BLaER1 (cell line): ENCODE data around the gene PSORS1C1.
"Not testable (repeated sequence)": the region's sequence is repeated elsewhere in the genome, so short reads cannot be mapped to it uniquely, and the experiment has no call there.

Experiments used
- H3K27ac ChIP-seq: shearing (Covaris generic); formaldehyde crosslinking; 2 replicates; pipeline ENCODE4 v1.8.1; 2022
- H3K27me3 ChIP-seq: shearing (Covaris generic); formaldehyde crosslinking; 2 replicates; pipeline ENCODE4 v1.8.1; 2022
- H3K36me3 ChIP-seq: shearing (Covaris generic); formaldehyde crosslinking; 2 replicates; pipeline ENCODE4 v1.8.1; 2022
- H3K4me1 ChIP-seq: shearing (Covaris generic); formaldehyde crosslinking; 2 replicates; pipeline ENCODE4 v1.8.1; 2022
- H3K4me2 ChIP-seq: shearing (Covaris generic); formaldehyde crosslinking; 2 replicates; pipeline ENCODE4 v1.8.1; 2022
- H3K4me3 ChIP-seq: shearing (Covaris generic); formaldehyde crosslinking; 2 replicates; pipeline ENCODE4 v1.8.1; 2022
- H3K9ac ChIP-seq: shearing (Covaris generic); formaldehyde crosslinking; 2 replicates; pipeline ENCODE4 v1.8.1; 2022
- H3K9me3 ChIP-seq: shearing (Covaris generic); formaldehyde crosslinking; 2 replicates; pipeline ENCODE4 v1.8.1; 2022
- H4K20me1 ChIP-seq: shearing (Covaris generic); formaldehyde crosslinking; 2 replicates; pipeline ENCODE4 v1.8.1; 2022
- Cebpa-rat ChIP-seq: shearing (Covaris generic); IDR thresholded peaks from 2 replicates; pipeline ENCODE4 v1.8.1; 2022

Gene PSORS1C1

GRCh38 chr6:31157513-31158139 lies 43.0 kb downstream of the PSORS1C1 start, which contains the start of gene CCHCR1:
TSS of gene CCHCR1 (minus strand) at chr6:31157802. CDS start at chr6:31157600, 202 bp downstream.
- Histone ChIP-seq H3K4me2 (peak within 1 kb of the TSS; percentile 96), H3K27me3 (no peaks in the 10 kb centered on the region), H3K36me3 (peaks cover 47% of the 10 kb centered on the region), H3K9ac (peak within 1 kb of the TSS; percentile 80), H4K20me1 (no peaks in the 10 kb centered on the region), H3K9me3 (no peaks in the 10 kb centered on the region), H3K4me3 (peak within 1 kb of the TSS; percentile 78), H3K4me1 (peaks cover 41% of the 10 kb centered on the region), H3K27ac (peak within 1 kb of the TSS; percentile 76)
- TF ChIP-seq Cebpa-rat = no peak

GRCh38 chr6:31158140-31158862 lies 43.7 kb downstream of the PSORS1C1 start, which contains the start of gene TCF19:
TSS of gene TCF19 (plus strand) at chr6:31158589. CDS start at chr6:31159470, 881 bp downstream.
- Histone ChIP-seq H3K4me1 (peaks cover 36% of the 10 kb centered on the region), H3K4me2 (peak within 1 kb of the TSS; percentile 96), H3K9ac (peak within 1 kb of the TSS; percentile 80), H4K20me1 (no peaks in the 10 kb centered on the region), H3K9me3 (no peaks in the 10 kb centered on the region), H3K36me3 (peaks cover 54% of the 10 kb centered on the region), H3K27ac (peak within 1 kb of the TSS; percentile 76), H3K27me3 (no peaks in the 10 kb centered on the region), H3K4me3 (peak within 1 kb of the TSS; percentile 78)
- no peak for TF ChIP-seq Cebpa-rat

- Histone ChIP-seq H3K27me3 (no peaks in the 10 kb centered on the region), H3K4me2 (peak overlapping the region; percentile 96), H4K20me1 (no peaks in the 10 kb centered on the region), H3K9me3 (no peaks in the 10 kb centered on the region), H3K4me3 (peak overlapping the region; percentile 78), H3K36me3 (peaks cover 50% of the 10 kb centered on the region), H3K27ac (peak overlapping the region; percentile 47; the same call in 1 of the 2 replicates), H3K4me1 (peaks cover 36% of the 10 kb centered on the region), H3K9ac (peak overlapping the region; percentile 79)
- no peak for TF ChIP-seq Cebpa-rat
These were observed 44.6 kb downstream of the PSORS1C1 start for GRCh38 chr6:31158863-31159855.

- no peak for TF ChIP-seq Cebpa-rat
- no peaks in the 10 kb centered on the region for H3K27me3 ChIP-seq
- no peak overlapping the region for H3K9ac ChIP-seq
- no peak overlapping the region for H3K4me3 ChIP-seq
- H4K20me1 ChIP-seq = no peaks in the 10 kb centered on the region
- H3K36me3 ChIP-seq = peaks cover 28% of the 10 kb centered on the region
- H3K9me3 ChIP-seq = no peaks in the 10 kb centered on the region
- H3K4me1 ChIP-seq = peaks cover 33% of the 10 kb centered on the region
- H3K27ac ChIP-seq = no peak overlapping the region
- no peak overlapping the region for H3K4me2 ChIP-seq
These were observed 46.9 kb downstream of the PSORS1C1 start for GRCh38 chr6:31161216-31162126.

GRCh38 chr6:31162463-31163165 lies 48.0 kb downstream of the PSORS1C1 start:
- Histone ChIP-seq H3K9me3 (no peaks in the 10 kb centered on the region), H3K4me3 (no peak overlapping the region), H3K27ac (no peak overlapping the region), H3K9ac (no peak overlapping the region), H3K4me1 (peaks cover 22% of the 10 kb centered on the region), H3K4me2 (no peak overlapping the region), H4K20me1 (no peaks in the 10 kb centered on the region), H3K27me3 (no peaks in the 10 kb centered on the region), H3K36me3 (peaks cover 26% of the 10 kb centered on the region)
- TF ChIP-seq Cebpa-rat = no peak

- Histone ChIP-seq H4K20me1 (no peaks in the 10 kb centered on the region), H3K27ac (no peak overlapping the region), H3K4me1 (peaks cover 20% of the 10 kb centered on the region), H3K27me3 (no peaks in the 10 kb centered on the region), H3K9me3 (no peaks in the 10 kb centered on the region), H3K36me3 (peaks cover 26% of the 10 kb centered on the region), H3K4me2 (no peak overlapping the region), H3K9ac (no peak overlapping the region), H3K4me3 (no peak overlapping the region)
- TF ChIP-seq Cebpa-rat = no peak
These were observed 49.3 kb downstream of the PSORS1C1 start for GRCh38 chr6:31163922-31164321.

GRCh38 chr6:31164475-31165063 lies 50.0 kb downstream of the PSORS1C1 start:
- H3K27me3 ChIP-seq, H3K9me3 ChIP-seq, H3K9ac ChIP-seq, H3K27ac ChIP-seq, H3K4me3 ChIP-seq, H3K4me2 ChIP-seq, H4K20me1 ChIP-seq: not testable (repeated sequence)
- Histone ChIP-seq H3K4me1 (peaks cover 14% of the 10 kb centered on the region), H3K36me3 (peaks cover 26% of the 10 kb centered on the region)

- H3K4me2 ChIP-seq, H3K4me3 ChIP-seq, H3K4me1 ChIP-seq, H3K27ac ChIP-seq, H3K9ac ChIP-seq, H3K27me3 ChIP-seq, H4K20me1 ChIP-seq, H3K9me3 ChIP-seq: not testable (repeated sequence)
- peaks cover 26% of the 10 kb centered on the region for H3K36me3 ChIP-seq
These were observed 50.6 kb downstream of the PSORS1C1 start for GRCh38 chr6:31165064-31165832.
